Activated CD4-positive, alpha-beta T cell treated with anti-CD3 and anti-CD28 coated beads, Interleukin-2, amount 50 U/mL, for 48 hours (primary cell): ENCODE data around the gene COMP.
"Not testable (repeated sequence)": the region's sequence is repeated elsewhere in the genome, so short reads cannot be mapped to it uniquely, and the experiment has no call there.

Experiments used
- DNase-seq, 2 experiments: peaks; one replicate each; pipeline ENCODE4 v3.0.0-alpha.2; 2020

The COMP gene

DNA sequence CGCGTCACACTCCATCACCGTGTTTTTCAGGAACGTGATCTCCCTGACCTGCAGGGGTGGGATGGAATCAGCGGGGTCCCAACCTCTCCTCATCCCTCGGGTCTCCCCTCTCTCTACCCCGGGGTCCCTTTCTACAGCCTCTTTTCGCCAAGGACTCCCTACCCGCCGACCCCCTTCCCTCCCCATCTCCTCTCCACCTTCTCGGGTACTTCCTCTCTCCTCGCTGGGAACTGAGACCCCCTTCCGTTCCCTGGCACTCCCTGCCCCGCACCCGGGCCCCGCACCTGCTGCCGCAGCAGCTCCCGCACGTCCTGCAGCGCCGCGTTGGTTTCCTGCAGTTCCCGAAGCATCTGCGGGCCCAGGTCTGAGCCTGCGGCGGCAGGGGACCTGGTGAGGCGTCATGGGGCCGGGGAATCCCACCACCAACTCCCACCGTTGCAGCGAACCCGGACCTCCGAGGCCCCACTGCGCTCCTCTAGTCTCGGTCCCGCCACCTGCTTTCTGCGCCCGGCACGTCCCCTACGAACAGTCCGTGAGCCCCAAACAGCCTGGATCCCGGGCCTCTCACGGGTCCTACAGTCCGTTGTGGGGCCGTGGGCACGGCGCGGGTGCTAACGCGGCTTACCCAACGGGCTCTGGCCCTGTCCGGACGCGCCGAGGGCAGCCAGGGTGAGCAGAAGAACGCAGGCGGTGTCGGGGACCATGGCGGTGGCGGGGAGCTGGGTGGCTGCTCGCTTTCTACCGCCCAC is at the start of gene COMP:
Gene COMP, minus strand, starts transcription at position 740 of the 749 bp plus-strand sequence. Its CDS starts 36 bp downstream, at position 704.
- DNase-seq: no peak

DNA sequence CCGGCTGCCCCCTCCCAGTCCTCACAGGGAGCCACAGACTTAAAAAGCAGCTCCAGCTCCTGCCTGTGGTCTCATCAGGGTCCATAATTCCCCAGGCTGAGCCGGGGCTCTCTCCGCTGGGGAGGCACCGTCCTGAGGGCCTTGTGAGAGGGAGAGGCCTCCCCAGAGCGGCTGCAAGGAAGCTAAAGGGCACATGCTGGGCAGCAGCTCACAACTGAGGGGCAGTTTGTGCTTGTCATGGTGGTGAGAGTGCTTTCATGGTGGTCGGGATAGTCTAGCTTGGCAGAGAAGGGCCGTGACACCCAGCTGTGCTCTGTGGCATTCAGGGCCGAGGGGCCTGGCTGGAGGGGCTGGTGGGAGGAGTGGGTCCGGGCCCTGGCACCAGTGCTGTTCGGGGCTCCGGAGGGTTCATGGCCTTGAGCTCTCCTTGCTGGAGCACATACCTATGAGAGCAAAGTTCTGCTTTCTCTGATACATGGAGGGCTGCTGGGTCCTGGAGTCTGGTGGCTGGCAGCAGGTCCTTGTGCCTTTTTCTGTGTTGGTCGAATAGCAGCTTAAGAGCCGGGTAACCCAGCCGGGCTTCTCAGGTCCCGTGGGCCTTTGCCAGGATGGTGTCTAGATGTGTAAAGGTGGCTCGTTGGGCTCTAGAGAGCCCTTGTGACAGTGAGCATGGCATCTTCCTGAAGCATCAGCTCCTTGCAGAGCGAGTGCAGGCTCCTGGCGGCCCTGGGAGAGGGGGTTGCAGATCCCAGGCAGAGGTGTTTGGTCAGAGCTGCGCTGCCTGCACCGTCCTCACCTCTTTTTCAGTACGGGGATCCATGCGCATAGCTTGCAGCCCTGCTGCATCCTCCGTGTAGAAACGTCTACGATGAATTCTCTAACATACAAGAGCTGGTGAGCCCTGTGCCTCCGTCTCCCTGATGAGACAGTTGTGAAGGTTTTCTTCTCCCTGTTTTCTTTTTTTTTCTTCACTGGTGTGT is 49.5 kb upstream of the COMP start:
- DNase-seq: no peak

DNA sequence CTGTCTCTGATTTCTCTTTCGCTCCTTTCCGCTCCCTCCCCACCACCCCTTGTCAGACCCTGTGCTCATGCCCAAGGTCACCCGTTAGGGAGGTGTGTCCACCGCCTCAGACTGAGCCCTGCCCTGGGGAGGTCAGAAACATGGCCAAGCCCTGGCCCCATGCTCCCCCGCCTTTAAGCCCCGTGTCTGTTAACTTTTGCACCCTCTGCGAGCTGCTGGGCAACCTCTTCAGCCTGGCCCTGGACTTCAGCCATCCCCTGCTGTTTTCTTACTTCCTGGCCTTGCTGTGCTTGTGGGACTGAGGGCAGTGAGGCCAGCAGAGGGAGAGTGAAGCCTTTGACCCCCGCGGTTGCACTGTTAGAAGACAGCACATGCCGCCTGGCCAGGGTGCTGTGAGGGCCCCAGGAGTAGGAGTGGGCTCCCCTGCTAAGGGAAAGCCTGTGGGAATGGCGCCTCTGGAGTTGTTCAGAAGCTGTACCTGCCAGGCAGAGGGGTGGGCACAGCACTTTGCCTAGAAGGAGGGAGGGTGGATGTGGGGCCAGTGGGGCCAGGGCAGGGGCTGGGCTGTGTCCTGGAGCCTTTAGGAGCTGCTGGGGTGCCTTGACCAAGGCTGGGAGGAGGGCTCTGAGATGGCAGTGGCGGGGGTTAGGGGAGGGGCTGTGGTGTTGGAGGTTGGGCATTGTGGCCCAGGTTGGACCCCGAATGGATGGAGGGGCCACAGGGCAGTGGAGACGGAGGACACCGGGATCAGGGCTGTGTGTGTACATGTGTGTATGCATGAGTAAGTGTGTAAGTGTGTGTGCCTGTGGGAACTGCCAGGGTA is 48.6 kb upstream of the COMP start:
- DNase-seq: no peak

DNA sequence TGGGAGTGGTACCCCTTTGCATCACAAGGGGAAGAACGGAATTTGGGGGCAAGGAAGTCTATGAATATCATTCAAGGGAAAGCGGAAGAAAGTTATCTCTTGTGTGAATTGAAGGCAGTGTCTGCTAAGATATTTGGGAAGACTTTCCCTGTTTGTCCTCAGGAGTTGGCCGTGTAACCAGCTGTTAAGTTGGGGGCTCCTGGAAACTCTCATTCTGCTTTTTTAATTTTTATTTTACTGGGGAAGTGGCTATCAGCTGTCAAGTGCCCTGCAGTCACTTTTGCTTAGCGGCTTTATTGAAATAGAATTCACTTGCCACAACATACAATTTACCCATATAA is 43.5 kb upstream of the COMP start:
- no peak for DNase-seq

DNA sequence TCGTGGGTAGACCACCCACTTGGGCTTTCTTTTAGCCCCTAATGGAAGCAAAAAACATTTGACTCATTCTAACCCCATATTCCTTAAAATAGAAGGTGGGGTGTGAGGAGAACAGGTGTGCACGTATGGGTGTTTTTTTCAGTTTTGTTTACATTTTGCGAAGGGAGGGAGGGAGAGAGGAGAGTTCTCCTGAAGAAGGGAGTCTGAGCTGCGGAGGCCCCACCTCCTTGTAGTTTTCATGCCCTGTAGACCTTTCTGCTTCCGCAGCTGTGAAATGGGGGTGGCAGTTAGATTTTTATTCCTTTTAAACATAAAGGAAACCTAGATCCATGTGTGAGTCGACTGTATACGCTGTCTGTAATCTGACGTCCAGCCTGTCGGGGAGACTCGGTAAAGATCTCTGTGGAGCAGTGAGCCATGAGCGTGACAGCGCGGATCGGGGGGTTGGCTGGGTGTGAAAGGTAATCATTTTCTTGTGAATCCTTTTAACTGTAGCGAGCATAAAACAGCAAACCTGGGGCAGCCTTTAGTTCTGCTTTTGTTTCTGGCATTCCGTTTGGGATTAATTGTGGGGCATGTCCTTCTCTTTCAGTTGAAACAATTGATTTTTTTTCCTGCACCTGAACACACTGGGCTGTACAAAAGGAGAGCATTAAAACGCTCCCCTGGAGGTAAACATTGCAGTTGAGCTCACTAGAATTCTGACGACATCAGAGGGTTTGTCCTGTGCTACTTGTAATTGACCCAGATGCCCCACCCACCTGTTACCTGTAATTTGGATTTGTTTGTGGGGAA is 42.9 kb upstream of the COMP start:
- no peak for DNase-seq

DNA sequence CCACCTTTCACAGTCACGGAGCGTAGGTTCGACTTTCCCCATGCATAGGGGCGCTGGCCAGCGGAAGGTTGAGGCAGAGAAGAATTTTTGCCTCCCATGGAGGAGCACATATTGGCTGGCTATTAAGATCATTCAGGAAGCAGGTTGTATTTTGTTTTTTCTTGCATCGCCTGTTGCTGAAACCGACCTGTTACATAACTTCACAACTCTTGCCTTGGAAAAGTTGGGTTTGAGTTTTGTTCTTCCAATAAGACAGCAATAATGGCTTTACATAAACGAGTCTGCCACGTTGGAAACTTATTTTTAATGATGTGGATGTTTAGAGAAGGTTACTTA is 42.0 kb upstream of the COMP start:
- DNase-seq: no peak

- DNase-seq: peak; percentile 38 to 54
These were observed 41.4 kb upstream of the COMP start for GRCh38 chr19:18832306-18833140.

GRCh38 chr19:18831524-18832305 is 40.6 kb upstream of the COMP start, which contains the start of gene UPF1:
Gene UPF1 (plus strand): TSS chr19:18831959. CDS start chr19:18832210, 251 bp downstream.
- peak; percentile 96 to 97 for DNase-seq

DNA sequence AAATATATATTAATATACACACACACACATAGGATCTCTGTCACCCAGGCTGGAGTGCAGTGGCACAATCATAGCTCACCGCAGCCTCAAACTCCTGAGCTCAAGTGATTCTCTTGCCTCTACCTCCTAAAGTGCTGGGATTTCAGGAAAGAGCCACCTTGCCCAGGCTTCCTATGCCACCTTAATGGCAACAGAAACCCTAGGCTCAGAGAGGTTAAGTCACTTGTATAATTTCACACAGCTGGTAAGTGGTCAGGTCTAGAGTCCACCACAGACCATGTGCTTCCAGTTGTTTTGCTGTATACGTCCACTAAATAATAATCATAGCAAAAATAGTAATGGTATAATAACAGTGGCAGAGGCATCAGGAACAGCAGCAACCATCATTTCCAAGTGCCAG is 39.4 kb upstream of the COMP start:
- DNase-seq: no peak

DNA sequence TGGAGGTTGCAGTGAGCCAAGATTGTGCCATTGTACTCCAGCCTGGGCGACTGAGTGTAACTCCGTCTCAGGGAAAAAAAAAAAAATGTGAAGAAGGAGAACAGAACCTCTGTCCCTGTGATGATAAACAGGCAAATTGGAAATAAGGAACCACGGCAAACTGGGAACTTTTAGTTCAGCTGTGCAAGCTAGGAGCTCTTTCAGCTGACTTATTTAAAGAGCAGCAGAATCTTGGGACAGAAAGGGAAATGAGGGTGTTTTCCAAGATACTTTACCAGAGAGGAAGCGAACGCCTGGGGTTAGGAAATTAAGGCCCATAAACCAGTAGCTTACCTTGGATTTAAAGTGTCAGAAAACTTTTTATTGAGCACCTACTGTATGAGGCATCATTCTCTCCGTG is 37.7 kb upstream of the COMP start:
- DNase-seq: no peak

- DNase-seq: no peak
These were observed 26.5 kb upstream of the COMP start for GRCh38 chr19:18817574-18817973.

- not testable (repeated sequence) for DNase-seq
These were observed 25.5 kb upstream of the COMP start for GRCh38 chr19:18816645-18817044.

- DNase-seq: no peak
These were observed 24.6 kb upstream of the COMP start for GRCh38 chr19:18815673-18816072.

GRCh38 chr19:18814063-18814462 is 23.0 kb upstream of the COMP start:
- DNase-seq: no peak

DNA sequence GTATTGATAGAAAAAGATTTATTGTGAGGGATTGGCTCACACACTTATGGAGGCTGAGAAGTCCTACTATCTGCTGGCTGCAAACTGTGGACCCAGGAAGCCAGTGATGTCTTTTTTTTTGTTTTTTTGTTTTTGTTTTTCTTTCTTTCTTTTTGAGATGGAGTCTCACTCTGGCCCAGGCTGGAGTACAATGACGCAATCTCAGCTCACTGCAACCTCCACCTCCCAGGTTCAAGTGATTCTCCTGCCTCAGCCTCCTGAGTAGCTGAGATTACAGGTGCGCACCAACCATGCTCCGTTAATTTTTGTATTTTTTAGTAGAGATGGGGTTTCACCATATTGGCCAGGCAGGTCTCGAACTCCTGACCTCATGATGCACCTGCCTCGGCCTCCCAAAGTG is 20.5 kb upstream of the COMP start:
- not testable (repeated sequence) for DNase-seq

GRCh38 chr19:18809149-18809868 is 18.2 kb upstream of the COMP start:
- DNase-seq: no peak

DNA sequence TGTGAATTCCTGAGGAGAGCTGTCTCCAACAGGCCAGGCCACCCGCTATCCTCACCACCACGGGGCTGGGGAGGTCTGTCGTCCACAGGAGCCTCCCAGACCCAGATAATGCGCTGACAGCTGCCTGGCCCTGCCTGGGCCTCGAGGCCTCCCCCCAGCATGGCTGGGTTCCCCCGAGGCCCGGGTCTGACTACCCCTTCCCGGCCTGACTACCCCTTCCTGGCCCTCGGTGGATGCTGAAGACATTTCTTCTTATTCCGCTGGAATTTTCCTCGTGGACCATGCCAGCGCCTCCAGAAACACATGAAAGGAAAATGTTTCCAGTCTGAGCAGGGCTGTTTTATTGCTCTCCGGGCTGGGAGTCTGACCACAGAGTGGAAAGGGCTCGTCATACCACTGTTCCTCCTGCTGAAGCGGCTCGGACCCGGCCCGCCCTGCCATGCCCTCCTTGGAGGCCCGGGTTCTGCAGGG is 16.8 kb upstream of the COMP start:
- DNase-seq: no peak

DNA sequence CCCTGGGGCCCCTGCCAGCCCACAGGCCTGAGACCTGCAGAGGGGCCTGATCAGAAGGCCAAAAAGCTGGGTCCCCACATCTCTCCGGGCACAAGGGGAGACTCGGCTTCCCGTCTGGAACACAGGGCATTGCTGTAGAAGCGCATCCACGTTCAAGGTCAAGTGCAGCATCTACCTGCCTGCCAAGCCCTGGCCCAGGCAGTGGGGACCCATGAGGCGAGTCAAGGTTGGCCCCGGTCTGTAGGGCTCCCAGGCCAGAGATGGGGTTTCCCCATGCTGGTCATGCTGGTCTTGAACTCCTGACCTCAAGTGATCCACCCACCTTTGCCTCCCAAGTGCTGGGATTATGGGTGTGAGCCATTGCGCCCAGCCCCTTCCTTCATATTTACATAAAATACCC is 13.5 kb upstream of the COMP start:
- no peak for DNase-seq

- no peak for DNase-seq
These were observed 13.1 kb upstream of the COMP start for GRCh38 chr19:18804139-18804601.
